NCI-H2029 (cell line): ENCODE results near the gene ERP27.

Experiments
- DNase-seq: peaks from one replicate; lab custom pipeline; 2025; lab: John Stamatoyannopoulos, UW

The ERP27 gene

DNA sequence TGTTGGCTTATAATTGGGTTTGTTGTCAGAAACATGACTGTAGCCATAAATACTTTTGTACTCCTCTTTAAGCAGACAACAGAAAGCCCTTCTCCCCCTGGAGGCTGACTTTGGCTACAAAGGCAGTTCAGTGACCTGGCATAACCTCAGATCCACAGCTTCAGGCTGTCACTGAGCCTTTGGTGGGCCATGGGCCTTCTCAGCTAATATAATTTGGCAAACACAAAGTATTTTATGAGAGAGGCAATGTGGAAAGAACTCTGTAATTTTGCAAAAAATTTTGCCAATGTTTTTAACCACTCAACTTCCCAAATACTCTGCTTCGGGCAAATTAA is 37.1 kb downstream of the ERP27 start:
- DNase-seq = no peak

DNA sequence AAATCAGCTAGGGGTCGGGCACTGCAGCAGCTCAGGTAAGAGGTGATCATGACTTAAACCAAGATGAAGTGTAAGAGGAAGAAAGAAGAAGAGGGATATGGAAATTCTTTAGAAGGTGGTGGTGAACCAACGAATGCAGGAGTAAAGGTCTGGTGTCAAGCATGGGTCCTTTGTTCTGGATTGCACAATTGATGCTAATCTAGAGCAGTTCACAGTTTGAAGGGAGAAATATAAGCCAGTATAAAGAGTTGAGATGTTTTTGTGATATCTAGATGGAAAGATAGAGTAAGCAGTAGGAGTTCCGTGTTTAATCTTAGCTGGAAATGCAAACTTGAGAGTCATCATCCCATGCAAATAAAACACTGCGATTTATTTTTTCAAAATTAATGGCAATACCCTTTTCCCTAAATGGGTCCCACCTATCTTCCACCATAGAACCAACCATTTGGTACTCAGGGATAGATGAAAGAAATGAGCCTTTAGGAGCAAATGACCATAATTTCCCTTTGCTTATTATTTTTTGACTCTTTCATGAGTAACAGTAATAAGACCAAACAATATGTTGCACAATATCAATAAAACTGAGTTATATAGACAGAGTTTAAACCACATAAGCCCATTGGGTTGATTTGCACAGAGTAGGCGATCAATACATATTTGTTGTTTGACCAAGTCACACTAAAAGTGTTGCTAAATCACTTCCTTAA is 37.7 kb downstream of the ERP27 start:
- DNase-seq = no peak

DNA sequence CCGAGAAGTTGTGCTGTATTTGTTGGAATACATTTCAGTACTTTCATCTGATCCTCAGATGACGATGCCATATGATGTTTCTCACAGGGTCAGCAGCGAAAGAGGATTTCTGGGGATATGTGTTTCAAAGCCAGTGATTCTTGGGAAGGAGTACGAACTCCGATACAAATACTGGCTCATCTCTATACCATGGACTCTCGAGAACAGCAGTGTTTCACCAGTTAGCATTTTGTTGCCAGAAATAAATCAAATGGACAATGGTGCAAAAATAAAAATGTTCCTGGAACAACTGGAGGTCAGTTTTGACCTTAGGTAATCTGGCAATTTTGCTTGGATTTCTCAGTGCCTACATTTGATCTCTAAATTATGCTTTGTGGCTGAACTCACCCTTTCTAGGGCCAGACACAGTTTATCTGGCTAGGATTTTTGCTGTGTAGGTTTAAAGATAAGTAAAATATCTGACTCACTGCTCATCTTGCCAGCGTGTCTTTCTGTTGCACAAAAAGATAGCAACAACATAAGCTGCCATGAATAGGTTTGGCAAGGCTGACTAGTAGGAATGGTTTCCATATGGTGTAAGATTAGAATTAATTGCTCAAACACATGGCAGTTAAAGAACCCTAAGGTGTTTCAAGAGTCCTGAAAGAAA is 41.7 kb downstream of the ERP27 start:
- DNase-seq = no peak

DNA sequence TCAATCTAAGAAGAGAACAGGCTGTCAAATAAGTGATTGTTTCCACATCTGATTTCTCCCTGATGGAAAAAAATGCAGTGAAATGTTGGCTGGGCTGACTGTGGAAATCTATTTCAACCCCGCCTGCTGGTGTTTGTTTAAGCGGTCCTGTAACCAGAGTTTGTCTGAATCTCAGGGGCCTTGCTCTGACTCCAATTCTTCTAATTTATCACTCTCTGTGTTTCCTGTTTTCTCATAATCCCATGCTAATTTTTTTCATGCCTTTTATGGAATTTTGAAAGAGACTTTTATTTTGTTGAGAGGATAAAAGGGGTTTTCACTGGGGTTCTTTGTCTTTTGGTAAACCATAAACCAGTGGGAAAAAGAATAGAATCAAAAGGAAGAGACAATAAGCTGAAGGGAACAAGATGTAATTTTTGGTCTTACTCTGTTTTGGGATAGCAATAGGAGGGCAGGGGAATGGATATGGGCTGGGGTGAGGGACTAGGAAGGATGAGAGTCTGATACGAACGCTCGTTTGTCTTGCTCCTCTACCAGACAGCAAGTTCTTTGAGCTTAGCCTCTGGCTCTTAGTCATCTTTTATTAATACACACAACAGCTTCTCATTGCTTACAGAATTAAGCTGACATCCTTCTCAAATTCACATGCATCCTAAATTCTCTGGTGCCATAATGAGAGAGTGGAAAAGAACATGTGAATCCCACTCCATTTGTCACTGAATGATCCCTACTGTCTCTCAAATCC is 44.7 kb downstream of the ERP27 start:
- DNase-seq = no peak

DNA sequence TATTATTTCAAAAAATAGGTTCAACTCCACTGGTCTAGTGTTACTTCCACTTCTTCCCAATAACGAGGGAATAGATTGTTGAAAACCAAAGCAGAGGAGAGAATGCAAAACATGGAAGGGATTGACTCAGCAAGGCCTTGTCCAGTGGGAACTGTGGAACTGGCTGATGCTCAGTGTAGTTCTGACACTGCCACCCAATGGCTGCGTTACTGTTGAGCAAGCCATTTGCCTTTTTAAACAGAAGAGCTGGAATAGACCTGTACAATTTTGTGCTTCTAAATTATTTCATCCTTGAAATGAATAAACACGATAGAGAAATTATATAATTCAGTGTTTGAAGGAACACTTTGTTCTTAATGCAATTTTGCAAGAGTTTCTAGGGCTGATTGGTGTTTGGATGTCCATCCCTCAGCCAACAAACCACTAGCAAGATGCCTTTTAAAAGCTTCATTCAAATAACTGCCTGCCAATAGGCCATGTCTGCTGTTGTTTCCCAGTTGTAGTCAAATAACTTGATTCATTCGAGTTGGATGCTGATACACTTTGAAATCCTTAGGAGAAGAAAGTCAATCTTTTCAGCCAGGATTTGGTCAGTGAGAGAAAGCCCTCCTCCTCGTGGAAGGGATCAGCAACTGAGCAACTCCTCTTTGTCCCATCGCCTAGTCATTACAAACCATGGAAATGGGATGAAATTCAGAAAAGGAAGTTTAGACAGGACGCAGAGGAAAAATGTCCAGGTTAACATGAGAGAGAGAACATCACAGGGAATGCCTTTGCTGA is 45.4 kb downstream of the ERP27 start:
- DNase-seq = no peak

DNA sequence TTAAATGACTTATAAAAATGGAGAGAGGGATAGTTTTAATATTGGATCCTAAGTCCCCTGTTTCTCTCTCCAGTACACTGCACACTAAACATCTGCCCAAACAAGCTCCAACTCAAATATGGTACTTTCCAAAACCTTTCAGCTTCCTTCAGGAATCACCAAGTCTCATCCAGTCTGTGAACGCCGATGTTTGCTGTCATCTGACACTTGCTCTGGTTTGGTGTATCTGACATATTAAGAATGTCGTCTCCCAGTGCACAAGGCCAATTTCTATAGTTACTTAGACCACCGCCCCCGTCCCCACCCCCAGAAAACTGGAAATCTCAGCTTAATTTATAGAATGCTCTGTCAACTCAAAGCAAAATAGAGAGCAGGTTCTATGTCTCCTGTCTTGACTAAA is 47.6 kb downstream of the ERP27 start:
- no peak for DNase-seq

DNA sequence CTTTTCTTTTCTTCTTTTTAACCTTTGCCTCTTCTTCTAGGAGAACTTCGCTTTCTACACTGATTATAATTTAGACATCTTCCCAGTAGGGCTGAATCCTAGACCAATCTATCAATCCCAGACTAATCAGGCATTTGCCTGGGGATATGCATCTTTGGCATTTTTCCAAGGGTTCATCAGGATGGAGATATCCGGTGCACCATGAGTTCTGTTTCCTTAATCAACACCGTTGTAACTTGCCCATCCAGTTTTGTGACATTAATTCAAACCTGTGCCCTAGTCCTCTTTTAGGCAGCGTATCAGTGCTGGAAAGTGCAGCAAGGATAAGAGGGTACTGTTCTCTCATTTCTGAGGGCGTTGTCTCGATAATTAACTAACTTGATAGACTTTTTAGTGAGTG is 52.1 kb downstream of the ERP27 start:
- no peak for DNase-seq

DNA sequence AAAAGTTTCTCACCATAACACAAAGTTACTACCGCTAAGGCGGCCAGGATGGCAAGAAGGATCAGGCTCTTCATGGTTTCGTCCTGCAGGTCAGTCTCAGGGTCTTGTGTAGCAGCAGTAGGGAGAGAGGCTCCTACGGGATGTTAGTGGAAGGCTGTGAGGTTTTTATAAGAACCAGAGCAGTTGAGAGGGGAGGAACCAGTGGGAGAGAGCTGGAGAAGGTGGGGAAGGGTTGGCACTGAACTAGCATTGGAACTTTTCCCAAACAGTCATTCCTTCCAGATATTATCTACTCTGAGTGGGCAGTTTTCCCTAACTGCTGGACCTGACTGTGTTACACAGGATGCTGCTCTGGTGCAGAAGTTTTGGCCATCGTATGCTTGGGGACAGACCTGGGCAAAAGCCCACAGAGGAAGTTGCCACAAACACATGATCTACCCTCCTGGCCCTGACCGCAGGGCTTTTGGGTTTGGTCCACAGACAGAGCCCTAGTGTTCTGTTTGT is 52.6 kb downstream of the ERP27 start, which contains the start of gene MGP:
Gene MGP, minus strand, starts transcription at position 137 of the 504 bp plus-strand sequence. Its CDS starts 63 bp downstream, at position 74.
- no peak for DNase-seq

DNA sequence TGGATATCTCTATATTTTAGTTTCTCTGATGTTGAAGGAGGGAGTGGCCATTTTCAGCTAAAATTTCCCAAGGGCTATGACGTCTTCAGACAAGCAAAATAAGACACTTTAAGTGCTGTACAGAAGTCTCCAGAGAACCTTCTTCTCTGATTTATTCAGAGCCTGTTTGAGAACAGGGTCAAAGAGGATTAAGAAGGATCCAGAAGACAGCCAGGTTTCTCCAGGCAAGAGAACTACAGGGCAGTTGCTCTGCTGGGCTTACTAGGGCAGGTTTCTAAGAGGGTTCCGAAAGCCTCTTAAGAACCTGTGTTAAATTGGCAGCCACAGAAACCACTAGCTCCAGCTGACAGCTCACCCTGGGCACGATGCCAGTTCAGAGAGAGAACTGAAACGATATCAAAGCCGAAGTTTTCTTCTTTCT is 53.9 kb downstream of the ERP27 start:
- peak; percentile 23 for DNase-seq

DNA sequence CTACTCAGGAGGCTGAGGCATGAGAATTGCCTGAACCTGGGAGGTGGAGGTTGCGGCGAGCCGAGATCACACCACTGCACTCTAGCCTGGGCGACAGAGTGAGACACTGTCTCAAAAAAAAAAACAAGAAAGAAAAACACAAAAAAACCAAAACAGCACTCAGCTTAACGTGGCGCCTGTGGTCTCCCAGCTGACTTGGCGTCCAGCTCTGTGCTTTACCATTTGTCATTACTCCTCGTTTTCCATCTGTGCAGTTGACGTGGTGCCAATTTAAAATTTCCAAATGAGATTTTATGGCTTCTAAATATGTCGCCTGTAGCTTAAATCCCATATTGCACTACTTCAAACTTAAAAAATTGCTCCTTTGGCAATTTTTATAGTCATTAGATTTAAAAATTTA is 54.7 kb downstream of the ERP27 start:
- no peak for DNase-seq

DNA sequence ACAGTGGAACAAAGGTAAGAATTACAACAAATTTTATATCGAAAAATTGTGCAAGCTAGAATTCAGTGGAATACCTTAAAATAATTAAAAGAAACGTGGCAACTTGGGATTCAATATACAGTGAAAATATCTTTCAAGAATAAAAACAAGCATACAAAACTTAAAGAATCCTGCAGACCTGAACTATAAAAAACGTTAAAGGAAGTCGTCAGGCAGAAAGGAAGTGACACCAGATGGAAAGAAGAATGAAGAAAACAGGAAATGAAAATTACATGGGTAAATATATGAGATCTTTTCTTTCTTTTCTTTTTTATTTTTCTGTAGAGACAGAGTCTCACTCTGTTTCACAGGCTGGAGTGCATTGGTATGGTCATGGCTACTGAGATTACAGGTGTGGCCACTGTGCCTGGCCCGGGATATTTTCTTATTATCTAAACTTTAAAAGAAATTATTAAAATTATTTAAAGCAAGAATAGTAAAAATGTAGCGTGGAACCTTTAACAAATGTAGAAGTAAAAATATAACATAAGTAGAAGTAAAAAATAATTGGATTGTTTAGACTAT is 57.4 kb downstream of the ERP27 start:
- DNase-seq = no peak

DNA sequence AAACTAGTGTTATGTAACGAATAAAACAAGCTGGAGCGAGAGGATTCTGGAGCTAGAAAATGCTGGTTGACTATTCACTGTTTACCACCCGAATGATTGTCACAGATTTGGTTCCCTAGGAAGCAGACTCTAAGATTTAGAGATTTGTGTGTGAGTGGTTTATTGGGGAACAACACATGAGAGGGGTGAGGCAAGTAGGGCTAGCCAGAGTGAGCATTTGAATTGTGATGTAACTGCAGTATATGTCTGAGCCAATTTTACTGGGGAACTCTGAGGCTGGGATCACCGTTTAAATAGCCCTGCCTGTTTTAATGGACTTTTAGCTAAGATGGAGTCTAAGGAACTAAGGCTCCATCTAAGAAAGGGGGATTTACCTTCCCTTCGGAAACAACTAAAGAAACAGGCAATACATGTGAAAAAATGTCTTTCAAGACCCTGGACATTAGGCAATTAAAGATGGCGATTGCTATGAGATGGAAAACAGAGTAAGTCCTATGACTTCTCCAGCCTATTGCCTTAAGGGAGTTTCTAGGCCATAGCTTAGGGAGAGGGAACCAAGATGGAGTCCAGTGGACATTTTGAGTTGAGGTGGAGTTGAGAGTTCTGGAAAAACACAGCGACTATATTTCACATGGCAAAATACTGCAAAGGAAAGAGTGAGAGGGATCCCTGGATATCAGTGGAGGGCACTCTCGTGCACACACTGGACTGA is 59.0 kb downstream of the ERP27 start:
- no peak for DNase-seq

DNA sequence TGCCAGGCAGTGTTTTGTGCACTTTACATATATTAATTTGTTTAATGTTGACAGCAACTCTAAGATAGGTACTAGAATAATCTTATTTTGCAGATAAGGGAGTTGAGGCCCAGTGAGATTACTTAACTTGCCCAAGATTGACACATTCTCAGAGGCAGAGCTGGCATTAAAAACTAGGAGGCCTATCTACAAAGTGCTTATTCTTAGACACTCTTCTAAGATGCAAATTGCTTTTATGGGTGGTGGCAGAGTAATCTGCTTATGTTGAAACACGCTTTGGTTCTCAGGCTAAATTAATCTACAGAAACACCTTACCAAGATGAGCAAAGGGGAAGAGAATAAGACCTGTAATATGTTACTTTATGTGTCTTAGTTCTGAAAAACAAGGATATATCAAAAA is 59.8 kb downstream of the ERP27 start:
- DNase-seq = no peak

DNA sequence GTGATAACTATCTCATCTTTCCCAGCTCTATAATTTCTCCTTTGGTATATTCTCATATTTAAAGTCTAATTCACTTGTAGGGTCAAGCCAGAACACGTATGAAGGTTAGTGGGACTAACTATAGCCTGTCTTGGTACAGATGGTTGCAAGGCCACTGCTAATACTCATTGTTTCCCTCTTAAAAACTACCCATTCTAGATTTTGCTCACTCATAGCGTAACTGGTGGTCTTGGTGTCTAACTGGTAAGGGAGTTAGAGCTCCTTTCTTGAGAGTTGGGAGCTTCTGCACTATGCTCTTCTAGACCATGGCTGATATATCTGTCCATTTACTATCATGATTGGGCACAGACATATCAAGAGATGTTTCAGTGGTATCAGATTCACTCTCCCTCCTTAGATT is 61.5 kb downstream of the ERP27 start:
- no peak for DNase-seq

DNA sequence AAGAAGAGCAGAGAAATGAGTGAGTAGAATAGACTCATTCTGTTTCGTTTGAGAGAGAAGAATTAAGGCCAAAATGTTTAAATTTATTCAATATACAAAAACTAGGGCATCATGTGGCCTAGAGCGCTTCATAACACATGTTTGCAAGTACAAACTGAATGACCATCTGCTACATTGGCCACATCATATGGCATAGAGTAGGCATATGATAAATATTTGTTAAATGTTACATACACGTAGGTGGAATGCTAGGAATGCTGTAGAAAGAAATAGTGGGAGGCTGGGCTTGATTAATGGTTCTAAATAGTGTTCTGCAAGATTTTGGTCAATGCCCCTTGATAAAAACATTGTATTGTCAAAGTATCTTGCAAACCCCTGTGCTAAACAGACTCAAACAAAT is 63.5 kb downstream of the ERP27 start:
- DNase-seq = no peak

DNA sequence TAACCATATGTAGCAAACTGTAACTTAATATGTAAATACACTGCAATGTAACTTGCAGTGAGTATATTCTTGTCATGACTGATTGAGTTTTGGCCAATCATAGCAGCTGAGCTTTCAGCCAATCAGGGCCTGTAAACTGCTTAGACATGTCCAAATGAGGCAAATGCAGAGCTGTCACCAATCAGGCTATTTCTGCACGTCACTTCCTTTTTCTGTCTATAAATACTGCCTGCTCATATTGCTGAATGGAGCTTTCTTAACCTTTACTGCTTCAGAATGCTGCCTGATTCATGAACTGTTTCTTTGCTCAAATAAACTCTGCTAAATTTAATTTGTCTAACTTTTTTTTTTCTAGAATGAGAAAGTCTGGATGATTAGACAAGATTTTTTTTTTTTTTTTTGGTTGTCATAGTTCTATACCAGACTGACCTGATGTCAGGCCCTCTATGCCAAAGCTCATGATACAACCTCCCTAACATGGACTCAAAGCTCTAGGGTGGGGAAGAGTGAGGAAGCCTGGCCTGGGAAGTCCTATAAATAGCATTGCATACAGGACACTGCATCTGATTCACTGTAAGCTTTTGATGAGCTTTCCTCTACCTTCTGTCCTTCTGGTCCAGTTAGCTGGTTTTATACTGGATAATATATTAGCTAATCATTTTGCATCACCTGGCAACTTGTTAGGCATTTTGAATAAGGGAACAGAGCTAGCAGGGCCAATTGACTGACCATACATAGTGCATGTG is 64.7 kb downstream of the ERP27 start:
- no peak for DNase-seq

DNA sequence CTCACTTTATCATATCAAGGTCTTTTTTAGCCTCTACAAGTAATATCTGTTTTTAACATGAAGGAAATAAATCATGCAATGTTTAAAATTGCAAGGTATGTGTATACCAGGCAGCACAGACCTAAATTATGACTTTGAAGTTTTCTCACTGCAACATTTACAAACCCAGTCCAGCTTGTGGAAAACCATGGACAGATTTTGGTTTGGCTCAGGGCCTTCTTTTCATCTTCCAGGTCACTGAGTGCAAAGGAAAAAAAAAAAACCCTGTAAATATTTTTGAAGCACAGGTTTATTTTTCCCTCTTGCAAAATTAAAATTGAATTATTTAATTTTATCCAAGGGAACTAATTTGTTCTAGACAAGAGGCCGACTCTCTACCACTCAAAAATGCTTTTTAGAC is 66.5 kb downstream of the ERP27 start:
- DNase-seq = no peak

DNA sequence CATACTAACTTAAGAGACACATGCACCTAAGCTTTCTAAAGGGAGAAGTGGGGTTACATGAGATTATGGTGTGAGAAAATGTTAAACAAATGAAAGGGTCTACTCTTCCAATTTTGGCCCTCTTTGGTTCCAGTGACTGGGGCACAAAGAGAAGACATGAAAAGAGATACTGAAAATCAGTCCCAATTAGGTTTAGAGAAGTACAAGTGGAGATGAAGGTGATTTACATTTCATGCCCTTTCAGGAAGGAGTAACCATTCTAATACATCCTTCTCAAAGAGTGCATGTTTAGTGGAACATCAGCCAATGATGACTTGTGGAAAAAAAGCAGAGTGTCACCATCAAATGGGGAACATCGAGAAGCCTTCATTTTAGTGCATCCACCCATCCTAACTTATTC is 67.1 kb downstream of the ERP27 start:
- no peak for DNase-seq

DNA sequence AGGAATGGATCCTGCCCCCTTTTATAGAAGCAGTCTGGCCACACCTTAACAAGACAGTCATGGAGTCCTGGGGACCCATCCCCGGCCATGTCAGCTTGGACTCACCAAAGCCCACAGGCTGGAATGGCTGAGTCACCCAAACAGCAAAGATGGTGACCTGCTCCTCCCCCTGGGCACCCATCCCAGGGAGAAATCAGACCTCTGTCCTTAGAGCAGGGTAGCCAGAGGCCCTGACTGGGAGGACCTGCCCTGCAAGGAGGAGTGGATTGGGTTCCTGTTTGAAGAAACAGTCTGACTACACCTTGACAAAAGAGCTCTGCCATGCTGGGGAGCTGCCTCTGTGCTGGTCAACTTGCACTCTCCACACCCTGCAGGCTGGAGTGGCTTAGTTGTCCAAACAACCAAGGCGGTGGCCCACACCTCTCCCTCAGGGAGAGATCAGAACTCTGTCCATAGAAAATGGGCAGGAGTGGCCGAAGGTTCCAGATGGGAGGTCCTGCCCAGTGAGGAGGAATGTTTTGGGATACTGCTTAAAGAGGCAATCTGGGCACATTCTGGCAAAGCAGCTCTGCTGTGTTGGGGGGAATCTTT is 69.3 kb downstream of the ERP27 start:
- no peak for DNase-seq
